HG03442 (cell line): Measurements from ENCODE around the gene RPP14.
A peak's percentile ranks its signal among the peaks of the same experiment; 100 is the strongest.
"Not testable (repeated sequence)": the region's sequence is repeated elsewhere in the genome, so short reads cannot be mapped to it uniquely, and the experiment has no call there.

Experiments
- ATAC-seq: cut with Tn5 transposase; IDR thresholded peaks from one replicate; pipeline ENCODE4 v1.9.1; 2021; ENCODE audit warnings: mild to moderate bottlenecking, moderate library complexity; ENCODE audit not compliant: unreplicated experiment

The RPP14 gene

DNA sequence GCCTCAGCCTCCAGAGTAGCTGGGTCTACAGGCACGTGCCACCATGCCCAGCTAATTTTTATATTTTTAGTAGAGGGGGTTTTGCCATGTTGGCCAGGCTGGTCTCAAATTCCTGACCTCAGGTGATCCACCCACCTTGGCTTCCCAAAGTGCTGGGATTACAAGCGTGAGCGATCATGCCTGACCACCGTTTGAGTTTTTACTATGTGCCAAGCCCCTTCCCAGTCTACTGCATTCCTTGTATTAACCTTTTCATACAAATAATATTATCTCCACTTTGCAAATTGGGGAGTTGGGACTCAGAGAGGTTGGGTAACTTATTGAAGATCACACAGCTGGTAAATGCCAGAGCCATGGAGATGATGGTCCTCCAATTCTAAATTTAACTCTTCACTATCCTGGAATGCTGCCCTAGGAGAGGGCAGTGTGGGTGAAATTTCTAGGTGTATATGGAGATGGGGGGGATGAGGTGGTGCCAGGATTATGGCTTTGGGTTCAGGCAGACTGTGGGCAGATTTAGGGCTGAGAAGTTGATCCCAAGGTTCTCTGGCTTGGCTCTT, 25.6 kb downstream of the RPP14 start:
- ATAC-seq, result no peak

DNA sequence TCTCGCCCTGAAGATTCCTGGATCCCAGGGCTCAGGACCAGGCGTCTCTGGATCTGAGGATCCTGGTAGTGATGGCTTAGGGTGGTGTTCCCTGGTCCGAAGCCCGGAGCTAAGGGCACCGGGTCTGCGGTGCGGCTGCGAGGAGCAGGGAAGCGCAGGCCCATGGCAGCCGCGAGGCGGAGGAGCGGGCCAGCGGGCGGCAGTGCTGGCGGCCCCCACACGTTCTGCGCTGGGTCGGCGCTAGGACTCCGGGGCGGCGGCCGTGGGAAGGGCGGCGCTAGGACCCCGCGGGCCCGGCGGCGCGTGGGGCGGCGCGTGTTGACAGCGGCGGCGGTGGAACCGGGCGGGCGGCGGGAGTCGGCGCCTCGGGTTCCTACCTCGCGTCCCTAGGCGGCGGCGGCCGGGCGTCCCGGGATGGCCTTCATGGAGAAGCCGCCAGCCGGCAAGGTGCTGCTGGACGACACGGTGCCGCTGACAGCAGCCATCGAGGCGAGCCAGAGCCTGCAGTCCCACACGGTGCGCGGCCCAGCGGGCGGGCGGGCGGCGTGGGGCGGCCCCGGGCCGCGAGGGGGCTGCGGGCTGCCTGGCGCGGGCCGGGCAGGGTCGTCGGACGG, 26.6 kb downstream of the RPP14 start, which contains the start of gene PXK:
TSS of gene PXK (plus strand) at position 318 of the 614 bp plus-strand sequence. CDS start at position 415, 97 bp downstream.
- ATAC-seq, result peak; percentile 83

DNA sequence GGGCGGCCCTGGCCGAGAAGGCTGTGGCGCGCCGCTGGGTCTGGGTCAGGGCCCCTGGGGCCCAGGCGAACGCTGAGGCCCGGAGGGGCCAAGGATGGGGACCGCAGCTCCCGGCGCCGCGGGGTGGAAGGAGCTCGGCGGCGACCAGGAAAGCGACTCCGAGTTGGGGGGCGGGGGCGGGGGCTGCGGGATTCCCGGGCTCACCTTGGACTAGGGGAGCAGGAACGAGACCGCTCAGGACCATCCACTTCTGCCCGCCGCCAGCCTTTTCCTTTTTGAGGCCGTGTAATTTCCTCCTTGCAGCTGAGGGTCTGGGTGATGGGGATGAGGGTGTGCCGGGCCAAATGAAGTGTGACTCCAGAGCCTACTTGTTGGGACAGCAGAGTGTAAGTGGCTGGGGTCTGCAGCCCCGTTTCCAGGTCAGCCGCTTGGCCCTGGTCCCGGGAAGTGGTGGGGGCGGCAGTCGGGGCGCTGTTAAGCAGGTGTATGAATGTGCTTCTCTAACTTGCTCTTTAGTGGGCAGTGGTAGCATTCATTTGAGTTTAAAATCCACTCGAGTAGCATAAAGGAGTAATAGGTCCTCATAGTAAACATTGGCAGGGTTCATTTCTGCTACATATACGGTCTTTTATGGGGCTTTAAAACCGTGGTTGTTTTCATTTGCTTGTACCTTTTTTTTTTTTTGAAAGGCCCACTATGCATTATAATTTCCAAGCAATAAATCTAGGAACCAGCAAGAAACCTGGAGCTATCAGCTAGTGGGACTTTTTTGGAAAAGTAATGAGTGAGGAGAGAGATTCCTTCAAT, 27.4 kb downstream of the RPP14 start:
- ATAC-seq, result peak; percentile 28

DNA sequence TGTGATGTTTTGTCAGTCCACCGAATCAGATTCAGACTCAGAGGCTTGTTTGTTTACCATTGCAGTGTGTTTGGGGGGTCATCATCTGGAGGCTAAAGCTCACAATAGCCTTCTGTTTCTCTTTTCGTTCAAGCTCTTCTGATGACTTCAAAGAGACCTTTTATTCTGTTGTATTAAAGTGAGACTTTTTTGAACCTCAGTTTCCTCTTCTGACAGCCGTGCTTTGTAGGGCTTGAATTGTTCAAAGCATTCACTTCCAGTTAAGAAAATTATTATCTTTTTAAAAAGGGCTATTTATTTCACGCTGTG, 27.9 kb downstream of the RPP14 start:
- no peak for ATAC-seq

- ATAC-seq, result no peak
These were observed 28.4 kb downstream of the RPP14 start for GRCh38 chr3:58334506-58334884.

DNA sequence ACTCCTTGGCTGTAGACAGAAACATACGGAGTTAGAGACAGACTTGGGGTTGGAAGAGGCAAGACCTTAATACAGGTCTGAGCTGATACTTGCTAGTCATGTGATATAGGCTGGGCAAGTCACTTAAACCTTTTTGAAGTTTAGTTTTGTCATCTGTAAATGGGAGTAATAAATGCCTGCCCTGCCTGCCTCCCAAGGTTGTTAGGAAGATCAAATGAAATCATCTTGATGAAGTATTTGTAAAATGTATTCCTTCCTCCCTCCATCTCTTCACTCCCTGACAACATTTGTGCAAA, 29.6 kb downstream of the RPP14 start:
- no peak for ATAC-seq

DNA sequence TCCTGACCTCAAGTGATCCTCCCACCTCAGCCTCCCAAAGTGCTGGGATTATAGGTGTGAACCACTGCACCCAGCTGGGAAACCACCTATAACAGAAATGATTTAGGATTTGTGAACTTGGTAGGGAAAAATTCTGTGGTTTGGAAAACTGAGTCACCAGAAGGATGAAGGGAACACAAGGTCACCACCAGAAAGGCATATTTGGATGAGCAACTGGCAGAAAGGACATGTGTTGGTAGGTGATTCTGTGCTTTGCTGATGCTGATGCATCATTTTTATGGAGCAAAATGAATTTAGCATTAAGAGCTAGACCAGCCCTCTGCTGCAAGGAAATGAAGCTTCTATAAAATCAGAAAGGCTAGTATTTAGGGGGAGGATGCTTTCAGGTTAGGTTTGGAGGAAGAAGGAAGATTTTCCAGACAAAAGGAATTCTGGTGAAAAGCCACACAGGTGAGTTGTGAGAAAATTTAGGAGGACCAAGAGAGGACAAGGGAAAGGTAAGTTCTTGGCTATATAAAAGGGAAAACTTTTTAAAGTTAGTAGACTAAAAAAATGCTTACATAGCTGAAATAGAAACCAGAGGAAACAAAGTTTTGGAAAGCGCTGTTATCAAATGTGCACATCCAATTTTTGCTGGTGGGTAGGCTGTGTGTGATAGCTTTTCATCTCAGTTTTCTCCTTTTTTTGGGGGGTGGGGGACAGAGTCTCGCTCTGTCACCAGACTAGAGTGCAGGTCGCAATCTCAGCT, 30.3 kb downstream of the RPP14 start:
- ATAC-seq, result no peak

DNA sequence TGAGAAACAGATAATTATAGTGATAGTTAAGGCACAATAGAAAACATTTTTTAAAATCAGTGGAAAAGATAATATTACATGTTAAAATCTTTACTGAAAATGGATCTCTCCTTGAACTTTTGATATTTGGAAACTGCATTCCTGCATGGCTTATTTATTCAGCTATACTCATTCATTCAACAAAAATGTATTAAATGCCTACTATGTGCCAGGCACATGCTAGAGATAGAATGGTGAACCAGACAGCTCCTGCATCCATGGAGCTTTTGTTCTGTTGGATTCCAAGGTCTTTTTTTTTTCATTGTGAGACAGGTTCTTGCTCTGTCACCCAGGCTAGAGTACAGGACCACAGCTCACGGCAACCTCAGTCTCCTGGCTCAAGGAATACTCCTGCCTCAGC, 31.1 kb downstream of the RPP14 start:
- ATAC-seq, result no peak

DNA sequence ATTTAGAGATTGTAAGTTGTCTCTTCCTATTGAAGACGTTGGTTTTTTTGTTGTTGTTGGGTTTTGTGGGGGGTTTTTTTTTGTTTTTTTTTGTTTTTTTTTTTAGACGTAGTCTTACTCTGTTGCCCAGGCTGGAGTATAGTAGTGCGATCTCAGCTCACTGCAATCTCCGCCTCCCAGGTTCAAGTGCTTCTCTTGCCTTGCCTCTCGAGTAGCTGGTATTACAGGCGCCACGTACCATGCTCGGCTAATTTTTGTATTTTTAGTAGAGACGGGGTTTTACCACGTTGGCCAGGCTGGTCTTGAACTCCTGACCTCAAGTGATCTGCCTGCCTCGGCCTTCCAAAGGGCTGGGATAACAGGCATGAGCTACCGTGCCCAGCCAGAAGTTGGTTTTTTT, 33.1 kb downstream of the RPP14 start:
- ATAC-seq, result not testable (repeated sequence)

- ATAC-seq, result no peak
These were observed 34.7 kb downstream of the RPP14 start for GRCh38 chr3:58340594-58341244.

- no peak for ATAC-seq
These were observed 35.3 kb downstream of the RPP14 start for GRCh38 chr3:58341376-58341775.

- ATAC-seq, result no peak
These were observed 36.6 kb downstream of the RPP14 start for GRCh38 chr3:58342676-58343075.

- no peak for ATAC-seq
These were observed 39.4 kb downstream of the RPP14 start for GRCh38 chr3:58345457-58345856.

DNA sequence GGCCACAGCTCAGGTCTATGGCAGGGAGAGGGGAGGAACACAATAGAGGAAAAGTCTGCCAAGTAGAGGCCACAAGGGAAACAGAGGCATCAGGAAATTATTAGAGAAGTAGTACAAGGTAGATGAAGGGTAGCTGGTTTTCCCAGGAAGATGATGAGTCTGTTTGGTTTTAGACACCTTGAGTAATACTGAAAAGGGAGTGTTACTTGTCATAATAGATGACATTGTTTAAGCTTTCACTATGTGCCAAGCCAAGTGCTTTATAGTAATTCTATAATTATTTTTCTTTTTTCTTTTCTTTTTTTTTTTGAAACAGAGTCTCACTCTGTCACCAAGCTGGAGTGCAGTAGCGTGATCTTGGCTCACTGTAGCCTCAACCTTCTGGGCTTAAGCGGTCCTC, 40.3 kb downstream of the RPP14 start:
- ATAC-seq, result no peak

GRCh38 chr3:58347984-58348383, 41.9 kb downstream of the RPP14 start:
- ATAC-seq, result no peak

DNA sequence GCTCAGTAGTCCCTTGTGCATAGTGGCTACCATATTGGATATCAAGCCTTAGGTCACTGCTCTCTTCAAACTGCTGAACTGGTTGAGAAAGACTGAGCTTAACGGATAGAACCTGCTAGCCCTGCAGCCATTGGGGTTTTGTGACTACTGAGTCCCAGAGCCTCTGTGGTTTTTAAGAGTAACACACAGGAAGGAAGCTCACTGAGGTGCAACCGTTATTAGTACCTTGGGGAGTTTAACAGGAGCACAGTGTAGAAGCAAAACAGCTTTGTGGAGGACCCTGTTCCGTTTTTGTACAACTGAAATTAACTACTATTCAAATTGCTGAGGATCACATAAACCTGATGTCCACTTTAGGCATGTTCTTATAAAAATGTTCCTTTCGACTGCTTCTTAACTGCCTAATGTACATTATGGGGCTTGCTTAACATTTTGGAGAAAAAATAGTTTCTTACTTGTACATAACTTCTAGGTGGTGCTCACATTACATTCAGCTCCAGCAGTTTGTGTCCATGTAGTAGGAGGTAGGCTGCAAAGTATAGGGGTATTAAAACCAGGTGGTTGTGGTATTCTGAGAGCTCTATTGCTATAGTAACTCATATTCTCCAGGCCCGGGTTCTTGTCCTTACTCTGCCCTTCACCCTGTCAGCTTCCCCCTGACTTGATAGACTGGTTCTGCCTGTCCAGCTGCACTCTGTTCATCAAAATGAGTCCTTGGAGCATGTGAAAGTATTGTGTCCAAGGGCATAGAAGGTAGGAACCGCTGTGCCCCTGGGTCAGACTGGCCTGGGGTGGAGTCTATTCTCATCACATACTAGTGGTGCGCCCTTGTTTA, 44.0 kb downstream of the RPP14 start:
- ATAC-seq, result peak; percentile 77

DNA sequence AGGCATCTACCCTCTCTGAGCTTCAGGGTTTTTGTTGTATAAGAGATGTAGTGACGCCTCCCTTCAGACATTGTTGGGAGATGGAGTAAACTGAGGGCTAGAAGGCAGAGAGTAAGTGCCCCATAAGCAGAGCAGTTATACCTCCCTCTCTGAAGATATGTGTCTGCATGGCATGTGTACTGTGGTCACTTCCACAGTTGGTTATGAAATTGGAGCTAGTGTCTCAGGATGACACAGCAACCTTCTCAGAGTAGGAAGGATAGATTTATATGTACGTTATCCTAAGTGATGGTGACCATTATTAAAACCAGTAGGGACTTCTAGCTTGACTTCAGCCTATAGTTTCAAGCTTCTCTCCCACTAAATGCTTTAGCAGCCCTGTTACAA, 44.6 kb downstream of the RPP14 start:
- no peak for ATAC-seq

DNA sequence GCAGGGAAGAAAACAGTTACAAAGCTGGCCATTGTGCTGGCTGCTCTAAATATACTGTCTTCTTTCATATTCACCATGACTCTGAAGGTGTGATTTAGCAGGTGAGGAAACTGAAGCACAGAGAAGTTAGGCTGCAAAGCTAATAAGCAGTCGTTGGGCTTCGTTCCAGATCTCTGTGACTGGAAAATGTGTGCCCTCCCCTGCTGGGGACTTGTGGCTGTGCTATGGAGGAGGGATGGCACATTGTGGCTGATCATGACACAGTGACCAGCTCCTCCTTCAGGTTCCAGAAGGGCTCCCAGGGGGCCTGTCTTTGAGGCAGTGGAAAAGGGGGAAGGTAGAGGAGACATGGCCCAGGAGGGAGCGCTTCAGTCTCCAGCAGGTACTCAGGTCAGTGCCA, 45.9 kb downstream of the RPP14 start:
- ATAC-seq, result no peak

DNA sequence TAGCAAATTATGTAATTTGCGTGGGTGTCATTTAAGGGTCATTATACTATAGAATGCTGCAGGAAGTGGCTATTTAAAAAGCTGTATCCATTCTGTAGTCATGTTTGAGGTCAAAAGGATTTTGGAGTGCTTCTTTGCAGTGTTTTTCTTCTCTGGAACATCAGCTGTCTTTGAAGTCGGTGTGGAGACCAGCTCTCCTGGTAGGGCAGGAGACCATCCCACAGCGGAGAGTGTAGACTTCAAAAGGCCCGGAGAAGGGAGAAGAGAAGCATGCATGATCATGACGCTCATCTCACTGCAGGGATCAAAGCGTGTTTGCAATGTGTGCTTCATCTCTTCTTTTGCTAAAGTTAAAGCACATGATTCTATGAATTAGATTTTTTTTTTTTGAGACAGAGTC, 46.6 kb downstream of the RPP14 start:
- no peak for ATAC-seq

- ATAC-seq, result no peak
These were observed 47.9 kb downstream of the RPP14 start for GRCh38 chr3:58353722-58354553.
